Measurements from ENCODE around the gene RASA3. TPM values are rescaled to one million over a fixed set of nuclear protein-coding genes. Genes with fewer than 3 reads are reported as not detected.

RASA3 gene
- total RNA-seq, 4 donors from 2014 or later, result 4.4 to 15.6 (median 8.5) TPM

DNA sequence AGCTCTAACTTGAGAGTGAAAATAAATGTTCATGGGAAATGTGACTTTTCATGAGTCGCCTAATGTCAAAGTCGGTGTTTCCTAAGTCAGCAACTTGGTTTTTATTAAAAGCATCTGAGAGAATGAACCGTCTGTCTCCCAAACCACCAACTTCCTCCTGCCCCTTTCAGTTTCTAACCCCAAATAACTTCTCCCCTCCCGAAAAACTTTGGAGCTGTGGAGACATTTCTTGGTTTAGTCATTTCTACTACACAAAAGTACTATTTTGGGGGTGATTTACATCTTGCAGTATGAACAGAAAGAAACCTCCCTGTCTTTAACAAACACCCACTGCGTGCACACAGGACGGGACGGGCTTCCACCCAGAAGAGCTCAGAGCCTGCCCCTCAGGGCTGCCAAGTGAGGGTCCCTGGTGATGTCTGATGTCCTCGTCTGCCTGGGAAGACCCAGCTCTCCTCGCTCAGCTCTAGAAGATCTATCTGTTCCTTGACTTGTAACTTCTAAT, 65.0 kb downstream of the RASA3 start:
- in situ Hi-C loops (cut with MboI; ENCODE audit: low pct_ligation_motif_present in 1 of 4, low pct_unique_long_range_greater_than_20kb in 1 of 4, low sequenced_read_pairs in 3 of 4), result no loop called here
- H3K27ac ChIP-seq, result peak overlapping the region; percentile 92 to 99 (median 95)
- H3K4me1 ChIP-seq, result peaks cover 49 to 65% (median 52%) of the 10 kb centered on the region in 4 donors

DNA sequence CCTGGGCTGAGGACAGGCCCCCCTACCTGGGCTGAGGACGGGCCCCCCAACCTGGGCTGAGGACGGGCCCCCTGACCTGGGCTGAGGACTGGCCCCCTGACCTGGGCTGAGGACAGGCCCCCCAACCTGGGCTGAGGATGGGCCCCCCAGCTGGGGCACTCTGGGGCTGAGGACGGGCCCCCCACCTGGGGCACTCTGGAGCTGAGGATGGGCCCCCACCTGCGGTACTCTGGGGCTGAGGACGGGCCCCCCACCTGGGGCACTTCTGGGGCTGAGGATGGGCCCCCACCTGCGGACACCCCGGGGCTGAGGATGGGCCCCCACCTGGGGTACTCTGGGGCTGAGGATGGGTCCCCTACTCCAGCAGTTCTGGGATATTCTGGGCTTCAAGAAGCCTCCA, 65.5 kb downstream of the RASA3 start:
- Histone ChIP-seq H3K36me3 (no peaks in the 10 kb centered on the region), H3K27ac (peak overlapping the region; percentile 92 to 99 (median 95)), H3K27me3 (no peaks in the 10 kb centered on the region), H3K4me3 (no peak overlapping the region), H3K9me3 (no peaks in the 10 kb centered on the region), H3K4me1 (peaks cover 49 to 65% (median 52%) of the 10 kb centered on the region in 4 donors)
- TF ChIP-seq EP300 (IDR thresholded peaks at IDR 0.05; ENCODE audit: low read depth) (no peak), POLR2AphosphoS5 (IDR thresholded peaks at IDR 0.05) (no peak), POLR2A (IDR thresholded peaks at IDR 0.05) (no peak)
- TF ChIP-seq, protein P1, sequence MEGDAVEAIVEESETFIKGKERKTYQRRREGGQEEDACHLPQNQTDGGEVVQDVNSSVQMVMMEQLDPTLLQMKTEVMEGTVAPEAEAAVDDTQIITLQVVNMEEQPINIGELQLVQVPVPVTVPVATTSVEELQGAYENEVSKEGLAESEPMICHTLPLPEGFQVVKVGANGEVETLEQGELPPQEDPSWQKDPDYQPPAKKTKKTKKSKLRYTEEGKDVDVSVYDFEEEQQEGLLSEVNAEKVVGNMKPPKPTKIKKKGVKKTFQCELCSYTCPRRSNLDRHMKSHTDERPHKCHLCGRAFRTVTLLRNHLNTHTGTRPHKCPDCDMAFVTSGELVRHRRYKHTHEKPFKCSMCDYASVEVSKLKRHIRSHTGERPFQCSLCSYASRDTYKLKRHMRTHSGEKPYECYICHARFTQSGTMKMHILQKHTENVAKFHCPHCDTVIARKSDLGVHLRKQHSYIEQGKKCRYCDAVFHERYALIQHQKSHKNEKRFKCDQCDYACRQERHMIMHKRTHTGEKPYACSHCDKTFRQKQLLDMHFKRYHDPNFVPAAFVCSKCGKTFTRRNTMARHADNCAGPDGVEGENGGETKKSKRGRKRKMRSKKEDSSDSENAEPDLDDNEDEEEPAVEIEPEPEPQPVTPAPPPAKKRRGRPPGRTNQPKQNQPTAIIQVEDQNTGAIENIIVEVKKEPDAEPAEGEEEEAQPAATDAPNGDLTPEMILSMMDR (IDR thresholded peaks at IDR 0.05), result no peak
- intact Hi-C loops (cut with DNase I; ENCODE audit: low total_unique reads) (loop anchor here (5.0 kb wide), 1 partner anchor 60 kb away; no protein-coding TSS in a partner anchor), in situ Hi-C loops (cut with MboI; ENCODE audit: low pct_ligation_motif_present in 1 of 4, low pct_unique_long_range_greater_than_20kb in 1 of 4, low sequenced_read_pairs in 3 of 4) (no loop called here)
- 82% methylated on average over 5 of the region's 7 CpGs; no CpG with 5 or more reads in 1 of the 2 donors for WGBS, 2 donors (ENCODE audit: low coverage in 1 of 2)
- no peak for DNase-seq

More for the DNA sequence above, 65.0 kb downstream of the RASA3 start:
- no peak overlapping the region for H3K4me3 ChIP-seq
- H3K9me3 ChIP-seq, result no peaks in the 10 kb centered on the region
- H3K36me3 ChIP-seq, result no peaks in the 10 kb centered on the region
- no peaks in the 10 kb centered on the region for H3K27me3 ChIP-seq
- no peak for TF ChIP-seq EP300 (IDR thresholded peaks at IDR 0.05; ENCODE audit: low read depth)
- TF ChIP-seq POLR2AphosphoS5 (IDR thresholded peaks at IDR 0.05), result peak in 1 of 3 donors; percentile 23
- TF ChIP-seq, protein P1 (IDR thresholded peaks at IDR 0.05), result no peak
- TF ChIP-seq POLR2A (IDR thresholded peaks at IDR 0.05), result no peak
- DNase-seq, result no peak
- intact Hi-C loops (cut with DNase I; ENCODE audit: low total_unique reads), result loop anchor here (5.0 kb wide), 1 partner anchor 60 kb away; no protein-coding TSS in a partner anchor
- WGBS, 2 donors (ENCODE audit: low coverage in 1 of 2), result 46 to 54% methylated on average over 7 to 9 of the region's 9 CpGs

GRCh38 chr13:114065926-114066774, 66.3 kb downstream of the RASA3 start:
- H3K27me3 ChIP-seq, result no peaks in the 10 kb centered on the region
- no peaks in the 10 kb centered on the region for H3K9me3 ChIP-seq
- in situ Hi-C loops (cut with MboI; ENCODE audit: low pct_ligation_motif_present in 1 of 4, low pct_unique_long_range_greater_than_20kb in 1 of 4, low sequenced_read_pairs in 3 of 4), result no loop called here
- WGBS, 2 donors (ENCODE audit: low coverage in 1 of 2), result 70% methylated on average over 32 of the region's 35 CpGs; no CpG with 5 or more reads in 1 of the 2 donors
- no peaks in the 10 kb centered on the region for H3K36me3 ChIP-seq
- H3K4me3 ChIP-seq, result peak overlapping the region in 1 of 4 donors; percentile 47
- DNase-seq, result peak; percentile 54
- H3K4me1 ChIP-seq, result peaks cover 49 to 65% (median 52%) of the 10 kb centered on the region in 4 donors
- intact Hi-C loops (cut with DNase I; ENCODE audit: low total_unique reads), result loop anchor here (5.0 kb wide), 1 partner anchor 61 kb away; no protein-coding TSS in a partner anchor
- TF ChIP-seq POLR2A (IDR thresholded peaks at IDR 0.05) (no peak), EP300 (IDR thresholded peaks at IDR 0.05; ENCODE audit: low read depth) (no peak), POLR2AphosphoS5 (IDR thresholded peaks at IDR 0.05) (no peak)
- TF ChIP-seq, protein P1 (IDR thresholded peaks at IDR 0.05), result no peak
- H3K27ac ChIP-seq, result peak overlapping the region; percentile 92 to 99 (median 95)

Data from transverse colon (tissue), 4 donors.